Tibial artery (tissue), 4 donors: ENCODE measurements around the gene SERPINE2.

Source experiments
- DNase-seq, 2 donors: peaks; one replicate each; pipeline ENCODE4 v3.0.0-alpha.2; 2019
- H3K27ac ChIP-seq, 2 donors: fragments of 200-600 bp; sonication (generic) in 1 of 2; 1 replicate in 1 of 2; 2 replicates in 1 of 2; pipeline ENCODE4 v1.5.1; 2018 to 2019; ENCODE audit warnings: mild to moderate bottlenecking in 1 of 2
- H3K27me3 ChIP-seq, 2 donors: fragments of 200-600 bp; sonication (generic) in 1 of 2; one replicate each; pipeline versions ENCODE4 v1.5.1 to v1.6.0; 2016 to 2019
- H3K36me3 ChIP-seq, 3 donors: fragments of 200-600 bp; sonication (generic) in 2 of 3; one replicate each; pipeline ENCODE4 v1.5.1; 2016 to 2019; ENCODE audit warnings: mild to moderate bottlenecking in 2 of 3
- H3K4me1 ChIP-seq, 4 donors: fragments of 200-600 bp; sonication (generic) in 2 of 4; 1 replicate in 3 of 4; 2 replicates in 1 of 4; pipeline ENCODE4 v1.5.1; 2016 to 2019
- H3K4me3 ChIP-seq, 2 donors: fragments of 200-600 bp; sonication (generic) in 1 of 2; 1 replicate in 1 of 2; 2 replicates in 1 of 2; pipeline ENCODE4 v1.5.1; 2018 to 2019; ENCODE audit warnings: mild to moderate bottlenecking in 2 of 2
- H3K9me3 ChIP-seq, 3 donors: fragments of 200-600 bp; sonication (generic) in 1 of 3; one replicate each; pipeline ENCODE4 v1.5.1; 2016 to 2019
- intact Hi-C: fragments of 100-400 bp; cut with DNase I; formaldehyde crosslinking; loops from one replicate; pipeline ENCODE4 v1.15.0; 2023; ENCODE audit warnings: low total_unique reads
- TF ChIP-seq, protein P1 (sequence below), 2 experiments: fragments of 200-600 bp in 1 of 2; fragments of 450-650 bp in 1 of 2; IDR thresholded peaks; one replicate each; pipeline ENCODE4 v1.5.1; 2017 to 2019; ENCODE audit warnings: antibody characterized with exemption in 2 of 2, mild to moderate bottlenecking in 1 of 2, moderate library complexity in 1 of 2

The SERPINE2 gene

DNA sequence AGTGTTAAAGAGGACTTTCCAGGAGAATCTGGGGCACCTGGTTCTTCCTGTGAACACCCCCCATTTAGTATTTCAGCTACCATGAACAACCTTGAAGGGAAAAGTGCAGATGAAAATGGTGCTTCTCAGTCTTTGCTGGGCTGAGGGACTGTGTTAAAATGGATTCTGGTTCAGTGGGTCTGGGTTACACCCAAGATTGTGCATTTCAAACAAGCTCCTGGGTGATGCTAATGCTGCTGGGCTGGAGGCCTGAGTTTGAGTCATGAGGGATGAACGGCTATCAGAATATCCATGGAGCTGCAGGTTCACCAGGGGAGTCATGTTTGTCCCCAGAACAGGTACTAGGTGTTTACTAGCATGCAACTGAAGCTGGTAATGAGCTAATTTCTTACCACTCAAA is 57.8 kb downstream of the SERPINE2 start:
- no peak for DNase-seq
- H3K27me3 ChIP-seq = peaks cover 0 to 3% of the 10 kb centered on the region in 2 donors
- TF ChIP-seq, protein P1, sequence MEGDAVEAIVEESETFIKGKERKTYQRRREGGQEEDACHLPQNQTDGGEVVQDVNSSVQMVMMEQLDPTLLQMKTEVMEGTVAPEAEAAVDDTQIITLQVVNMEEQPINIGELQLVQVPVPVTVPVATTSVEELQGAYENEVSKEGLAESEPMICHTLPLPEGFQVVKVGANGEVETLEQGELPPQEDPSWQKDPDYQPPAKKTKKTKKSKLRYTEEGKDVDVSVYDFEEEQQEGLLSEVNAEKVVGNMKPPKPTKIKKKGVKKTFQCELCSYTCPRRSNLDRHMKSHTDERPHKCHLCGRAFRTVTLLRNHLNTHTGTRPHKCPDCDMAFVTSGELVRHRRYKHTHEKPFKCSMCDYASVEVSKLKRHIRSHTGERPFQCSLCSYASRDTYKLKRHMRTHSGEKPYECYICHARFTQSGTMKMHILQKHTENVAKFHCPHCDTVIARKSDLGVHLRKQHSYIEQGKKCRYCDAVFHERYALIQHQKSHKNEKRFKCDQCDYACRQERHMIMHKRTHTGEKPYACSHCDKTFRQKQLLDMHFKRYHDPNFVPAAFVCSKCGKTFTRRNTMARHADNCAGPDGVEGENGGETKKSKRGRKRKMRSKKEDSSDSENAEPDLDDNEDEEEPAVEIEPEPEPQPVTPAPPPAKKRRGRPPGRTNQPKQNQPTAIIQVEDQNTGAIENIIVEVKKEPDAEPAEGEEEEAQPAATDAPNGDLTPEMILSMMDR (IDR thresholded peaks at IDR 0.05) = no peak
- H3K27ac ChIP-seq = no peak overlapping the region
- no peak overlapping the region for H3K4me3 ChIP-seq
- peaks cover 0 to 11% (median 0%) of the 10 kb centered on the region in 3 donors for H3K36me3 ChIP-seq
- no peaks in the 10 kb centered on the region for H3K4me1 ChIP-seq
- intact Hi-C loops = no loop called here
- no peaks in the 10 kb centered on the region for H3K9me3 ChIP-seq

DNA sequence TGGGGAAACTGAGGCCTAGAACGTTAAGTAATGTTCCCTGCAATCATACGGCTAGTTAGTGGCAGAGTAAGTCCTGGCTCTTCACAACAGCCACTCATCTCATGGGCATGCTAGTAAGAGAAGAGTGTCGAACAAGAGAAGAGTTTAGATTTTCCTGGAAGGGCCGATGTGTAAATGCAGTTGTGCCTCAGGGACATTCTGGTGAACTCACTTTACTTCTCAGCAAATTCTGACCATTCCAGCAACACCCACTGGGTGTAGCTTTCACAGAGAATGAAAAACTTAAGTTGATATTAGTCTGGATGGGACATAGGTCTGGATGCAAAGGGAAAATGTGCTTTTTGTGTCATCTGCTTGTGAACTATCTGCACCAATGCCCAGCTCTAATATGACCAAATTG is 58.3 kb downstream of the SERPINE2 start:
- H3K4me3 ChIP-seq = no peak overlapping the region
- intact Hi-C loops = no loop called here
- no peaks in the 10 kb centered on the region for H3K4me1 ChIP-seq
- no peaks in the 10 kb centered on the region for H3K9me3 ChIP-seq
- peaks cover 0 to 11% (median 0%) of the 10 kb centered on the region in 3 donors for H3K36me3 ChIP-seq
- peaks cover 0 to 3% of the 10 kb centered on the region in 2 donors for H3K27me3 ChIP-seq
- TF ChIP-seq, protein P1 (IDR thresholded peaks at IDR 0.05) = no peak
- DNase-seq = no peak
- H3K27ac ChIP-seq = no peak overlapping the region

DNA sequence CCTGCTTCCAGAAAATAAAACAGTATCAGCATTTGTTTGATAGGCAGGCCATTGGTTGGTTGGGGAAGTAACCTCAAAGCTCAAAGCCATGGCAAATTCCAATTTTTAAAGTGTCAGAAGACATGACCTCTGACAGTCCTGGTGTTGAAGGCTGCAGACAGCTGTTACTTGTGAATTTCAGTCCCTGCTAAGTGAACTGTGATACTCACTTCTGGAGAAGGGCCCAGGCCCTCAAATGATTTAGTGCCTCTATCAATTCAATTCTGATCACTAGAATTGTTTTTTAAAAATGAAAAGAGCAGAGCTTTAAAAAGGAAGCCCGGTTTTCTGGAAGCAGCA is 58.7 kb downstream of the SERPINE2 start:
- no peak overlapping the region for H3K27ac ChIP-seq
- TF ChIP-seq, protein P1 (IDR thresholded peaks at IDR 0.05) = no peak
- H3K27me3 ChIP-seq = peaks cover 0 to 3% of the 10 kb centered on the region in 2 donors
- H3K4me1 ChIP-seq = no peaks in the 10 kb centered on the region
- H3K36me3 ChIP-seq = peaks cover 0 to 11% (median 0%) of the 10 kb centered on the region in 3 donors
- H3K9me3 ChIP-seq = no peaks in the 10 kb centered on the region
- DNase-seq = no peak
- intact Hi-C loops = no loop called here
- H3K4me3 ChIP-seq = no peak overlapping the region

DNA sequence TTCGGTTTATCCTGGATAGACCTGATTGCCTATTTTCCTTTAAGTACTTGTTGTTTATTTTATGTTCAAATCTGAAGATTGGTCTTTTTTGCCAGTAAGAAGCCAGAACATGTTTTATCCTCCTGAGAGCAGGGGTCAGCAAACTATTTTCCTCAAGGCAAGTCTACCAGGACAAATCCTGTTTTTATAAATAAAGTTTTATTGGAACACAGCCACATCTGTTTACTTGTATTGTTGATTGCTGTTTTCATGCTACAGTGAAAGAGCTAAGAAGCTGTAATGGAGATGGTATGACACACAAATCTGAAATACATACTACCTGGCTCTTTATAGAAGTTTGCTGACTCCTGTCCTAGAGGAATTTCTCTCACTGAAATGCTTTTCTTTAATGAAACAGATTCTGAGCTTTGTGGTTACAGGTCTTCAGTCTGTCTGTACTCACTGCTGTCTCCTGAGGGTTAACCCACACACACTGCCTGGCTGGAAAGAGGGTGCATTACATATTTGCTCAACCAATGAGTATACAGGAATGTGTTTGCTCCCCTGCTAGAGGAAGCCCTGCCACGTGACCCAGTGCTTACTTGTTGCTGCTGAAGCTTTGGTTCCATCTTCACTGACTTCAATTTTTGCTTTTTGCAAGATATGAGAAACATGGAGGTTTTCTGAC is 59.2 kb downstream of the SERPINE2 start:
- Histone ChIP-seq H3K27me3 (peaks cover 0 to 3% of the 10 kb centered on the region in 2 donors), H3K9me3 (no peaks in the 10 kb centered on the region), H3K4me1 (no peaks in the 10 kb centered on the region), H3K36me3 (peaks cover 0 to 11% (median 0%) of the 10 kb centered on the region in 3 donors), H3K27ac (no peak overlapping the region), H3K4me3 (no peak overlapping the region)
- DNase-seq = no peak
- TF ChIP-seq, protein P1 (IDR thresholded peaks at IDR 0.05) = no peak
- intact Hi-C loops = no loop called here

DNA sequence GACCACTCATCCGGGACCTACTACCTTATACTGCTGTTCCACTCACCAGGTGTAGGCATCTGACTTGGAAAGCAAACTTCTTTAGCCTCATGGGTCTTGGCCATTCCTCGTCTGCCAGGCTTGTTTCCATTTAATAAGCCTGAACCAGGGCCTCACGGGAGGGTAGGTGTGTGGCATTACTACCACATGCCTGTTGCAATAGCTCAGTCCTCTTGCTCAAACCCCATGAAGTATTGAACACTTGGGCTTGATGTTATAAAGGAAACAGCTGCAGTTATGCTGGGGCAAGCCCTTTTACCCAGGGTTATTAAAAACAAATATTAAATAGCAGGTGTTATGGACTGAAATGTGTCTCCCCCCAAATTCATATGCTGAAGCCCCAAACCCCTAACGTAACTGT is 60.6 kb downstream of the SERPINE2 start:
- Histone ChIP-seq H3K36me3 (no peaks in the 10 kb centered on the region), H3K4me1 (no peaks in the 10 kb centered on the region), H3K27me3 (peaks cover 0 to 3% of the 10 kb centered on the region in 2 donors), H3K4me3 (no peak overlapping the region), H3K9me3 (no peaks in the 10 kb centered on the region), H3K27ac (no peak overlapping the region)
- intact Hi-C loops = no loop called here
- TF ChIP-seq, protein P1 (IDR thresholded peaks at IDR 0.05) = no peak
- no peak for DNase-seq
